ENCODE data around the gene CTNNA1. TPM values are rescaled to one million over a fixed set of nuclear protein-coding genes. Genes with fewer than 3 reads are reported as not detected.

The CTNNA1 gene
- total and polyA plus RNA-seq, 9 of the 15 experiments (the other 6 are each of a cell fraction or from before 2014, with no cell fraction given): 29.6 to 117 (median 89.1) TPM

- Histone ChIP-seq H3K9ac (ENCODE audit: insufficient read depth in 1 of 2, low read depth in 2 of 2, low read length in 2 of 2) (no peak overlapping the region), H2AFZ (ENCODE audit: low read depth, low read length) (no peak overlapping the region), H3K36me3 (ENCODE audit: control insufficient read depth, insufficient read depth, low read length) (peaks cover 28% of the 10 kb centered on the region), H3K4me2 (ENCODE audit: insufficient read depth, low read length) (no peak overlapping the region), H3K4me3 (no peak overlapping the region), H3K27me3 (ENCODE audit: control insufficient read depth in 2 of 2, insufficient read depth in 2 of 2, low read length in 2 of 2) (no peaks in the 10 kb centered on the region), H3K27ac (ENCODE audit: extremely low read depth, low read depth, low read length) (no peak overlapping the region), H3K9me3 (replicated peaks; ENCODE audit: control insufficient read depth, insufficient read depth, low read depth, low read length) (no peaks in the 10 kb centered on the region; the same call in 1 of the 2 replicates), H3K79me2 (ENCODE audit: control insufficient read depth, insufficient read depth, low read length) (no peaks in the 10 kb centered on the region), H4K20me1 (replicated peaks; ENCODE audit: control insufficient read depth, insufficient read depth, low read length) (no peaks in the 10 kb centered on the region), H3K4me1 (replicated peaks in 1 of 2; ENCODE audit: control insufficient read depth in 2 of 2, insufficient read depth in 2 of 2, low read length in 2 of 2) (no peaks in the 10 kb centered on the region), H3K9me1 (ENCODE audit: control insufficient read depth, insufficient read depth, low read length) (no peaks in the 10 kb centered on the region)
- ChIA-PET CTCF (ENCODE audit: low intra/inter-chr PET ratio) (no interaction called here), POLR2A (interaction anchor here (1.0 kb wide), 1 partner anchor 11 kb away, joined by 3 read pairs; no protein-coding TSS in a partner anchor)
- BruUV-seq (replicated peaks): no TSS peak
- TF ChIP-seq ZNF277 (CRISPR knock-in tag; IDR thresholded peaks at IDR 0.05; ENCODE audit: borderline replicate concordance): no peak
- no peak for TF ChIP-seq KDM1A (IDR thresholded peaks at IDR 0.05)
- TF ChIP-seq SMAD4 (CRISPR knock-in tag; conservative IDR thresholded peaks at IDR 0.05): no peak
- TF ChIP-seq EP300 (IDR thresholded peaks at IDR 0.05; ENCODE audit: low read length): no peak
- no peak for TF ChIP-seq GTF2A2 (tag; IDR thresholded peaks at IDR 0.05)
- TF ChIP-seq HMG20A (CRISPR knock-in tag; conservative IDR thresholded peaks at IDR 0.05): no peak
- TF ChIP-seq PRPF4 (IDR thresholded peaks at IDR 0.05; ENCODE audit: insufficient read depth, low read depth, low read length, poor library complexity, severe bottlenecking): no peak
- no peak for TF ChIP-seq ZBED1 (IDR thresholded peaks at IDR 0.05)
- TF ChIP-seq HEY1 (CRISPR knock-in tag; IDR thresholded peaks at IDR 0.05; ENCODE audit: borderline replicate concordance): no peak
- TF ChIP-seq MYC (IDR thresholded peaks at IDR 0.05; ENCODE audit: low read depth, low read length): no peak
- no peak for TF ChIP-seq MYC (CRISPR knock-in tag; IDR thresholded peaks at IDR 0.05; ENCODE audit: borderline replicate concordance, low read depth)
- TF ChIP-seq TEAD2 (tag; IDR thresholded peaks at IDR 0.05): no peak
- no peak for DNase-seq (ENCODE audit: extremely low read depth in 1 of 4, low spot score in 3 of 4)
- FAIRE-seq: no peak
- in situ Hi-C loops (cut with MboI) (no loop called here), intact Hi-C loops (cut with micrococcal nuclease) (no loop called here)
- ATAC-seq: no peak
Observed at GRCh38 chr5:138890644-138891043, 137.4 kb downstream of the CTNNA1 start.

Data from K562 (cell line).